HepG2 (cell line): Measurements from ENCODE around the gene KRTAP2-3. TPM values are rescaled to one million over a fixed set of nuclear protein-coding genes. Genes with fewer than 3 reads are reported as not detected.
"Not testable (repeated sequence)": the region's sequence is repeated elsewhere in the genome, so short reads cannot be mapped to it uniquely, and the experiment has no call there.

Source experiments
- ATAC-seq: fragments of 200-7000 bp; cut with Tn5 transposase; 3 replicates; pipeline ENCODE4 v1.9.1; 2020; ENCODE audit warnings: mild to moderate bottlenecking, moderate library complexity
- BruUV-seq: library from RNA; stranded (reverse); fragments of 400-500 nt; replicated peaks from 2 replicates; lab custom pipeline; 2021; lab: Mats Ljungman, UMichigan
- CTCF ChIA-PET: fragments of 300-600 bp; formaldehyde crosslinking; extraction: SDS; loops from one replicate; lab custom pipeline; 2021; ENCODE audit warnings: low total read pairs, inconsistent platforms, low intra/inter-chr PET ratio; lab: Yijun Ruan, JAX
- POLR2A ChIA-PET: fragments of 350-600 bp; sonication (Branson Sonifier 250); formaldehyde crosslinking; loops from one replicate; lab custom pipeline; 2020; ENCODE audit warnings: antibody characterized with exemption, inconsistent platforms; lab: Yijun Ruan, JAX
- DNase-seq: peaks from one replicate; pipeline ENCODE4 v3.0.0-alpha.2; 2015; ENCODE audit warnings: low spot score
- FAIRE-seq: peaks from 3 replicates; lab custom pipeline; 2011; peaks lifted over from hg19 to GRCh38; lab: Jason Lieb, UNC
- H2AFZ ChIP-seq: one replicate; pipeline ENCODE4 v1.6.1; 2011; ENCODE audit warnings: low read length, inconsistent platforms
- H3K27ac ChIP-seq: fragments of 300-600 bp; 3 replicates; pipeline ENCODE4 v1.8.0; 2011; ENCODE audit warnings: mixed run types, mild to moderate bottlenecking, mixed read lengths, low read length, inconsistent platforms; ENCODE audit not compliant: insufficient read depth; ENCODE audit errors: extremely low read length
- H3K27me3 ChIP-seq, 2 experiments: fragments of 200-600 bp in 1 of 2; 2 replicates in 1 of 2; 3 replicates in 1 of 2; pipeline versions ENCODE4 v1.6.0 to v1.8.0; 2011; ENCODE audit warnings: low read length in 2 of 2, mild to moderate bottlenecking in 2 of 2, moderate library complexity in 2 of 2, inconsistent platforms in 1 of 2; ENCODE audit not compliant: insufficient read depth in 2 of 2, control insufficient read depth in 1 of 2
- H3K36me3 ChIP-seq, 2 experiments: fragments of 200-600 bp in 1 of 2; replicated peaks in 1 of 2; 2 replicates in 1 of 2; 3 replicates in 1 of 2; pipeline versions ENCODE4 v1.5.1 to v1.8.0; 2011; ENCODE audit warnings: low read length in 2 of 2, inconsistent platforms in 1 of 2; ENCODE audit not compliant: insufficient read depth in 2 of 2, control insufficient read depth in 1 of 2
- H3K4me1 ChIP-seq: 2 replicates; pipeline ENCODE4 v1.5.1; 2012; ENCODE audit warnings: low read length, inconsistent platforms; ENCODE audit not compliant: insufficient read depth
- H3K4me2 ChIP-seq: 2 replicates; pipeline ENCODE4 v1.6.0; 2011; ENCODE audit warnings: low read depth, low read length, inconsistent platforms
- H3K4me3 ChIP-seq, 3 experiments: fragments of 200-600 bp in 1 of 3; sonication (generic), shearing (Covaris generic) in 1 of 3; replicated peaks in 1 of 3; 2 replicates each; pipeline ENCODE4 v1.5.1; 2011 to 2016; ENCODE audit warnings: low read length in 3 of 3, inconsistent platforms in 2 of 3, low read depth in 2 of 3, mild to moderate bottlenecking in 2 of 3, control low read depth in 1 of 3, mixed read lengths in 1 of 3; ENCODE audit not compliant: insufficient read depth in 1 of 3
- H3K79me2 ChIP-seq: one replicate; pipeline ENCODE4 v1.6.1; 2011; ENCODE audit warnings: low read length, inconsistent platforms; ENCODE audit not compliant: insufficient read depth
- H3K9ac ChIP-seq: 2 replicates; pipeline ENCODE4 v1.6.0; 2011; ENCODE audit warnings: mild to moderate bottlenecking, low read depth, low read length, inconsistent platforms; ENCODE audit not compliant: insufficient read depth
- H3K9me3 ChIP-seq: 2 replicates; pipeline ENCODE4 v1.5.1; 2012; ENCODE audit warnings: mild to moderate bottlenecking, low read length
- H4K20me1 ChIP-seq: 2 replicates; pipeline ENCODE4 v1.6.0; 2011; ENCODE audit warnings: inconsistent platforms, mild to moderate bottlenecking, low read length, moderate library complexity; ENCODE audit not compliant: insufficient read depth
- ARID5B ChIP-seq: IDR thresholded peaks from 2 replicates; pipeline ENCODE4 v1.4.0; 2020; ENCODE audit warnings: mild to moderate bottlenecking, missing genetic modification reagents
- EP300 ChIP-seq, 3 experiments: sonication (generic) in 1 of 3; formaldehyde crosslinking in 1 of 3; IDR thresholded peaks; 2 replicates each; pipeline versions ENCODE4 v1.5.1 to v1.6.1; 2011 to 2020; ENCODE audit warnings: low read depth in 2 of 3, low read length in 2 of 3, borderline replicate concordance in 1 of 3, improper control_type of control experiment in 1 of 3, mild to moderate bottlenecking in 1 of 3, missing genetic modification reagents in 1 of 3, moderate library complexity in 1 of 3
- RFX1 ChIP-seq: fragments of 450-650 bp; IDR thresholded peaks from 2 replicates; pipeline ENCODE4 v1.6.1; 2017
- SIN3B ChIP-seq: fragments of 150-350 bp; IDR thresholded peaks from 2 replicates; pipeline ENCODE4 v1.6.1; 2014; ENCODE audit warnings: low read length
- WGBS: methylation state at CpG from one replicate; pipeline ENCODE4 v1.1.6; 2017; ENCODE audit warnings: low lambda C conversion rate; 5-methylcytosine and 5-hydroxymethylcytosine counted together
- in situ Hi-C: cut with HindIII; loops from 2 replicates; pipeline ENCODE4 v1.10.0; 2017; ENCODE audit warnings: low pct_unique_long_range_greater_than_20kb; ENCODE audit not compliant: extremely low pct_ligation_motif_present
- intact Hi-C: fragments of 100-400 bp; cut with micrococcal nuclease; formaldehyde crosslinking; loops from one replicate; pipeline ENCODE4 v1.10.0; 2022; ENCODE audit not compliant: unreplicated experiment
- polyA plus RNA-seq, 8 experiments: library from polyadenylated mRNA; depleted of rRNA in 3 of 8; stranded (reverse) in 7 of 8; unstranded in 1 of 8; fragments of >200 nt; fragmentation: Illumina TruSeq in 4 of 8; extraction: Trizol in 4 of 8; gene quantifications; 2 replicates each; pipeline versions ENCODE4 v1.2.1 to v1.2.3, GENCODE V29; 2011 to 2016; ENCODE audit warnings: low read depth in 4 of 8, missing spikeins in 1 of 8, mixed read lengths in 1 of 8; ENCODE audit not compliant: insufficient read depth in 1 of 8
- total RNA-seq, 5 experiments: library from RNA; depleted of rRNA; stranded (reverse); fragments of >200 nt; fragmentation: Illumina TruSeq; extraction: Trizol; gene quantifications; 2 replicates each; pipeline ENCODE4 v1.2.3, GENCODE V29; 2016; ENCODE audit warnings: low read depth in 1 of 5

The KRTAP2-3 gene
- total and polyA plus RNA-seq, 2 of the 13 experiments (the other 11 are each of a cell fraction or from before 2014, with no cell fraction given) = 0.25 TPM; not detected in 1

- CTCF ChIA-PET = no interaction called here
- Histone ChIP-seq H3K9ac (peak overlapping the region; percentile 20; the same call in 1 of the 2 replicates), H2AFZ (peak overlapping the region; percentile 60), H3K79me2 (no peaks in the 10 kb centered on the region), H3K36me3 (no peaks in the 10 kb centered on the region), H3K4me1 (peaks cover 17% of the 10 kb centered on the region), H3K4me2 (peak overlapping the region; percentile 41), H3K4me3 (no peak overlapping the region), H3K9me3 (peaks cover 2% of the 10 kb centered on the region; the same call in 1 of the 2 replicates), H3K27ac (peak overlapping the region; percentile 31), H4K20me1 (no peaks in the 10 kb centered on the region), H3K27me3 (no peaks in the 10 kb centered on the region)
- intact Hi-C loops = loop anchor here (10.0 kb wide), 1 partner anchor 144 kb away; no protein-coding TSS in a partner anchor
- 34% methylated on average over 7 of the region's 7 CpGs for WGBS
- BruUV-seq = no TSS peak
- peak; percentile 75 for DNase-seq
- 0 out of 2 replicates have a peak, but pooled peaks have one; percentile 21 for TF ChIP-seq ARID5B (CRISPR knock-in tag)
- TF ChIP-seq EP300 (IDR thresholded peaks at IDR 0.05; ENCODE audit: low read depth in 2 of 2, low read length in 2 of 2) = peak in 1 of 2 experiments; percentile 18; a peak in 1 of 4 replicates
- TF ChIP-seq EP300 (CRISPR knock-in tag; IDR thresholded peaks at IDR 0.05; ENCODE audit: borderline replicate concordance) = no peak
- TF ChIP-seq SIN3B = no peak
- TF ChIP-seq RFX1 = 0 out of 2 replicates have a peak, but pooled peaks have one; percentile 15
- FAIRE-seq = no peak
- POLR2A ChIA-PET = interaction anchor here (0.7 kb wide), 1 partner anchor 10 kb away, joined by 4 read pairs; no protein-coding TSS in a partner anchor
- peak; percentile 47 for ATAC-seq
- in situ Hi-C loops = no loop called here
Observed at GRCh38 chr17:41048441-41048840, 11.5 kb downstream of the KRTAP2-3 start.

- in situ Hi-C loops, CTCF ChIA-PET, POLR2A ChIA-PET, H3K4me2 ChIP-seq, DNase-seq, H4K20me1 ChIP-seq, H2AFZ ChIP-seq, H3K79me2 ChIP-seq, H3K27me3 ChIP-seq, BruUV-seq, H3K4me3 ChIP-seq, FAIRE-seq, H3K36me3 ChIP-seq: not testable (repeated sequence)
- ATAC-seq = peak; percentile 48
- H3K9me3 ChIP-seq = peaks cover 11% of the 10 kb centered on the region
- intact Hi-C loops = loop anchor here (10.0 kb wide), 1 partner anchor 142 kb away; no protein-coding TSS in a partner anchor
- H3K27ac ChIP-seq = peak within 1 kb of the TSS; percentile 31
- peaks cover 17% of the 10 kb centered on the region for H3K4me1 ChIP-seq
- WGBS = 72% methylated on average over 10 of the region's 33 CpGs
- peak within 1 kb of the TSS; percentile 20; the same call in 1 of the 2 replicates for H3K9ac ChIP-seq
Observed at GRCh38 chr17:41046735-41047465, 13.0 kb downstream of the KRTAP2-3 start, which contains the start of gene KRTAP2-1. TSS of gene KRTAP2-1 (minus strand) at chr17:41047316. CDS start at chr17:41047267, 49 bp downstream.
